Astrocyte of the cerebellum (primary cell): Measurements from ENCODE around the gene CPXM2.

Experiments
- DNase-seq: peaks from one replicate; pipeline ENCODE4 v3.0.0-alpha.2; 2011; ENCODE audit warnings: low read depth
- H3K4me3 ChIP-seq: 2 replicates; pipeline ENCODE4 v1.5.1; 2011; ENCODE audit warnings: mild to moderate bottlenecking, low read depth, low read length, moderate library complexity
- in situ Hi-C: cut with HindIII; loops from 2 replicates; pipeline ENCODE4 v1.10.0; 2017; ENCODE audit warnings: low sequenced_read_pairs
- TF ChIP-seq, protein P1 (sequence below): IDR thresholded peaks from 2 replicates; pipeline ENCODE4 v1.5.1; 2012; ENCODE audit warnings: low read length, low read depth, moderate library complexity, mild to moderate bottlenecking; ENCODE audit errors: missing control alignments

CPXM2 gene

GRCh38 chr10:123715546-123715945 lies 176.1 kb downstream of the CPXM2 start:
- no peak for DNase-seq
- TF ChIP-seq, protein P1, sequence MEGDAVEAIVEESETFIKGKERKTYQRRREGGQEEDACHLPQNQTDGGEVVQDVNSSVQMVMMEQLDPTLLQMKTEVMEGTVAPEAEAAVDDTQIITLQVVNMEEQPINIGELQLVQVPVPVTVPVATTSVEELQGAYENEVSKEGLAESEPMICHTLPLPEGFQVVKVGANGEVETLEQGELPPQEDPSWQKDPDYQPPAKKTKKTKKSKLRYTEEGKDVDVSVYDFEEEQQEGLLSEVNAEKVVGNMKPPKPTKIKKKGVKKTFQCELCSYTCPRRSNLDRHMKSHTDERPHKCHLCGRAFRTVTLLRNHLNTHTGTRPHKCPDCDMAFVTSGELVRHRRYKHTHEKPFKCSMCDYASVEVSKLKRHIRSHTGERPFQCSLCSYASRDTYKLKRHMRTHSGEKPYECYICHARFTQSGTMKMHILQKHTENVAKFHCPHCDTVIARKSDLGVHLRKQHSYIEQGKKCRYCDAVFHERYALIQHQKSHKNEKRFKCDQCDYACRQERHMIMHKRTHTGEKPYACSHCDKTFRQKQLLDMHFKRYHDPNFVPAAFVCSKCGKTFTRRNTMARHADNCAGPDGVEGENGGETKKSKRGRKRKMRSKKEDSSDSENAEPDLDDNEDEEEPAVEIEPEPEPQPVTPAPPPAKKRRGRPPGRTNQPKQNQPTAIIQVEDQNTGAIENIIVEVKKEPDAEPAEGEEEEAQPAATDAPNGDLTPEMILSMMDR, result no peak
- no peak overlapping the region for H3K4me3 ChIP-seq
- in situ Hi-C loops, result no loop called here

DNA sequence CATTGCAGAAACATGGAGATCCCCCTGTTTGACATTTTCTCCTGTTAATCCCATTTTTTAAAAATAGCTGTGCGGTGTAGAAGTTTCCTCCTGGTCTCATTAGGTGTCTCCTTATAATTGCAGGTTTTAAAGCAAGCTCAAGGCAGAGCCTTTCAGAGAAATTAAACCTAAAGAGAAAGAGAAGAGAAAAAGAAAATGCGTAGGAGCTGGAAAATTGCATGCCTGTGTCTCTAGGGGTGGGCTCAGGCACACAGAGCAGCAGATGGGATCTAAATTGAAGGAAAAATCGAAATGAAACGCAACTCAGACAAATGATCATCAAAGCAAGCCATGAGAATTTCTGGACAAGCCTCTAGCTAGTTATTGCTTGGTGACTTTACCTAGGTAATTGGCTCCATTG lies 185.4 kb downstream of the CPXM2 start:
- no peak for DNase-seq
- no peak overlapping the region for H3K4me3 ChIP-seq
- TF ChIP-seq, protein P1, result no peak
- in situ Hi-C loops, result no loop called here

GRCh38 chr10:123704812-123705211 lies 186.8 kb downstream of the CPXM2 start:
- no peak overlapping the region for H3K4me3 ChIP-seq
- in situ Hi-C loops, result no loop called here
- DNase-seq, result no peak
- TF ChIP-seq, protein P1, result no peak

- no peak for DNase-seq
- H3K4me3 ChIP-seq, result no peak overlapping the region
- TF ChIP-seq, protein P1, result no peak
- in situ Hi-C loops, result no loop called here
Measured at GRCh38 chr10:123704076-123704475, 187.5 kb downstream of the CPXM2 start.

DNA sequence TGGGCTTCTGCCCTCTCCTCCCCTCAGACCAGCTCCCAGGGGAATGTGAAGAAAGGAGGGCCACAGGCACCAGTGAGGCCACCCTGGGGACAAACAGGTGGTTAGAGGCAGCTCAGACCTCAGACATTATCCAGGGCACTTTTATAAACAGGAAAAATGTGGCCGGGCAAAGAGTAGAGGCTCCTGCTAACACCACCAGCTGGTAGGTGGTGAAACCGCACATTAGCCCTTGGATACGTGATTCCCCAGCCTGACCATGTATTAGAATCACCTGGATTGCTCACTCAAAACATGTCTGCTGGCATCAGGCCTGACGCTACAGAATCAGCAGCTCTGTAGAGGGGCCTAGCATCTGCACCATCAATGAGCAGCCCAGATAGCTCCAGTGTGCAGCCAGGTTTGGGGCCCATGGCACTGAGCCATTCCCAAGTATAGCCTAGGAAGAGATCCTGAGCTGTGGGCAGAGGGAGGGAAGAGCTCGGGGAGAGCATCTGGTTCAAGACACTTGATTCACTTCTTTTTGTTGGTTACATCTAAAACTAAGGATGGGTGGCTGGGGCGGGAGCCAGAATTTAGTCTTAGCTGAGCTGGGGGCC lies 188.3 kb downstream of the CPXM2 start:
- DNase-seq, result no peak
- in situ Hi-C loops, result no loop called here
- TF ChIP-seq, protein P1, result no peak
- no peak overlapping the region for H3K4me3 ChIP-seq
